GM21786 (cell line): Measurements from ENCODE around the gene TIAM1.

Experiments
- ATAC-seq: cut with Tn5 transposase; IDR thresholded peaks from one replicate; pipeline ENCODE4 v1.9.1; 2021; ENCODE audit not compliant: unreplicated experiment

TIAM1 gene

DNA sequence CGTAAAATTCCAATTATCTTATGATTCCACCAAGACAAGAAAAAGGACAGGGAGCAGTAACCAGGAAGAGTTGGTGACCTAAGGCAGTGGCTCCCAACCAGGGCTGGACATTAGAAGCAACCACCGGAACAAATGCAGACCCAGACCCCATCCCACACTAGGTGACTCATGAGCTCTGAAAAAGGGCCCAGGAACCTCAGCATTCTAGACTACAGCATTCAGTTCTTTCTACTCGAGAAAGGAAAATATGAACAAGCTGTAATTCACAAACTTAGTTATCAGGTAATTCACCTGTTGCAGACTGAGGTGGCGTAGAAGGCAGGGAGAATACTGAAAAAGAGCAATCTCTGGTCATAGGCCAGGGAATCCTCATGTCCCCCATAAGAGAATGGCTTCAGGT, 167.3 kb downstream of the TIAM1 start:
- no peak for ATAC-seq

DNA sequence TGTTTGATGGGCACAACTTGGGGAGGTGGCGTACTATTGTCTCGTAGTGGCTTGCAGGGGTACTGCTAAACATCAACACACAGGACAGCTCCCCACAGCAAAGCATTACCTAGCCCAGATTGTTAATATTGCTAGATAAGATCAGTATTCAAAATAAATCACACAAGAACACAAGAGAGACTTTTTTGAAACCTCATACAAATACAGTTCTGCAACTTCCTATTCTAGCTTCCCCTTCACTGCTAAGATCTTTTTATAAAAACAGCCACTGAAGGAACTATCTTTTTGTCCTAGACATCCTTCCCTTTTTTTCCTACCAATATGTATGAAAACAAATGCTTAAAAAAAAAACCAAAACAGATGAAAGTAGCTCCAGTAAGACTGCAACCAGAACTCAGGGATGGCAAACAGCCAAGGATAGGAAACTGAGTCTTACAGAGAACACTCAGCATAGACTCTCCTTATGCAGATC, 167.9 kb downstream of the TIAM1 start:
- no peak for ATAC-seq

DNA sequence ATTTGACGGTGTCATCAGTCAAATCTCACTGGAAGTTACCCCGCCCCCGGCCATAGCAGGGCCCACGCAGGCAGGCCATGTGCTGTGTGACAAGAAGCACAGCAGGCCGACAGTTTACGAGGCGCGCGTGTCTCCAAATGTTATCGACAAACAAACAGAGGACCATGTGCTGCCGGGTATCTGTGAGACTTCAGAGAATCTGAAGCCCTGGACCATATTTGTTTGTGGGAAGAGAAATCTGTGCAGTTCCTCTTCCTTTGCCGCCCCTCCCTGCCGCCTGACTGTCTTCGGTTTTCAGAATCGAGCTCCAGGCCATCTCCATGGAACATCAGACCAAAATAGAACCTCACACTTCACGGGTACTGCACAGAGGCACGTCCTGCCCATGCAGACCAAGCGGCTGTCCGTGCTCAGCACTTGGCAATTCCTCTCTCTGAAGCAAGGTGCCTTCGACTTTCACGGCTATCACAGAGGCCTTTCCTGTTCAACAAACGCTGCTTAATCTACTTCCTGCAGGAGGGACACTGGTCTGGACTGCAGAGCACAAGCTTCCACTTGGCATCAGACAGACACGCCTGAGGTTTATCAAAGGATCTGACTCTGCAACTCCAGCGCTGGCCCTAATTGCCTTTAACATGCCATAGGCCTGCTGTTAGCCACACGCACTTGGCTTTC, 170.0 kb downstream of the TIAM1 start:
- no peak for ATAC-seq

DNA sequence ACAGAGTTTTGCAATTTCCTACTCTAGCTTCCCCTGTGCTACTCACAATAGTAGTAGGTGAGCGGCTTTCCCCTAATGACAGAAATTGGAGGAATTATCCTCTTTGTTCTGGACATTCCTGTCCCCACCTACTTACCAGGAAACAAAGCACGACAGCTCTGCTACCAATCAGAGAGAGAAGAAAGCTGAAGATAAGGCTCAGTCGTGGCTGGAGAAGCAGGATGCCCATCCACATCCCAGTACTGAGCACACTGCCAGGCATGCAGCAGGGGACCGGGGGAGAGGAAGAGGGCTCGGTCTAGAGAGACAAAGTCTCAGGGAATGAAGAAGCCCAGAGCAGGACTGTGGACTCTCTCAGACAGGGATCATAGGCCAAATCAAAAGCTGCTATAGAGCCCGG, 171.7 kb downstream of the TIAM1 start:
- no peak for ATAC-seq

DNA sequence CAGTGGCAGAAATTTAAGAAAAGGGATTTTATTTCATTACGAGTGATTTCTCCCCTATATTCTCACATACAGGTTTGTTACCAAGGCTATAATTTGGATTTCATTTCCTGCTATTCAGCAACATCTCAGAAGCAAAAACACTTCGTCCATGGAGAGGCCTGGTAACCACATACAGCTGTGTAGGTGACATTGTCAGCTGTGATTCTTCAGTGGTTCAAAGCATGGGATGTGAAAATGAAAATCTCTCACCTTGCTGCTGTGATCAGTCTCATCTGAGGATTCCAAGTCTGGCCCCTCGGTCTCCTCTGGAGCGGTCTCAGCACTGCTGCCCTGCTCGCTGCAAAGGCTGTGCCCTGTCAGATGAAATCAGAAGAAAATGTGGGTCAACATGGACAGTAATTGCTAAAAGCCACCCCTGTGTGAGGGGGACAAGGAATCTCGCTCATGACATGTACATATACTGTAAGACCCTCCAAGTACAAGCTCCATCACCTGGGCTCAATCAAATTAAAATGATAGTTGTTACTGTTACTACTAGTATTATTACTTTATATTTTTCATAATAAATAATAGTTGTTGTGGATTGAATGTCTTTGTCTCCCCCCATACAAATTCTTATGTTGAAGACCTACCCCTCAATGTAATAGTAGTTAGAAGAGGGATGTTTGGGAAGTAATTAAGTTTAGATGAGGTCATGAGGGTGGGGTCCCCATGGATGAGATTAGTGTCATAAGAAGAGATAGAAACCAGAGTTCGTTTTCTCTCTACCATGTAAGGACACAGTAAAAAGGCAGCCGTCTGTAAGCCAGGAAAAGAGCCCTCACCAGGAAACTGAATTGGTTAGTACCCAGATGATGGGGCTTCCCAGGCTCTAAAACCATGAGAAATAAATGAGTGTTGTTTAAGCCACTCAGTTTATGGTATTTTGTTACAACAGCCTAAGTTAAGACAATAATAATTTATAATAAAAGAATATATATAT, 179.1 kb downstream of the TIAM1 start:
- ATAC-seq, result no peak

DNA sequence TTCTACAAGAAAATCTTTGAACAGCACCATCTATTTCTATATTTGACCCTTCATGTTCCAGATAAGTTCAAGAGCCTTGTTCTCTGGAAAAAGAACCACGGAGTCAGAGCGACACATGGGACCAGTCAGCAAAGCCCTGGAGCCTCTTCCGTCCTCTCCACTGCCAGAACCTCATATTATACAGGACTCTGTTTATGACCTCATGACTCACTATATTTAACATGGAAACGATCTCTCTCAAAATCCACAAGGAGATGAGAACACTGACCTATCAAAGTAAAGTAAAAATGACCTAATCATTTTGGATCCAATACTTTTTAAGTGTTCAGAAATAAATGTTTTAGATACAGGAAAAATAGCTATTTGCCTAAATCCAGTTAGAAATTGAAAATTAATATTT, 181.2 kb downstream of the TIAM1 start:
- ATAC-seq, result no peak

DNA sequence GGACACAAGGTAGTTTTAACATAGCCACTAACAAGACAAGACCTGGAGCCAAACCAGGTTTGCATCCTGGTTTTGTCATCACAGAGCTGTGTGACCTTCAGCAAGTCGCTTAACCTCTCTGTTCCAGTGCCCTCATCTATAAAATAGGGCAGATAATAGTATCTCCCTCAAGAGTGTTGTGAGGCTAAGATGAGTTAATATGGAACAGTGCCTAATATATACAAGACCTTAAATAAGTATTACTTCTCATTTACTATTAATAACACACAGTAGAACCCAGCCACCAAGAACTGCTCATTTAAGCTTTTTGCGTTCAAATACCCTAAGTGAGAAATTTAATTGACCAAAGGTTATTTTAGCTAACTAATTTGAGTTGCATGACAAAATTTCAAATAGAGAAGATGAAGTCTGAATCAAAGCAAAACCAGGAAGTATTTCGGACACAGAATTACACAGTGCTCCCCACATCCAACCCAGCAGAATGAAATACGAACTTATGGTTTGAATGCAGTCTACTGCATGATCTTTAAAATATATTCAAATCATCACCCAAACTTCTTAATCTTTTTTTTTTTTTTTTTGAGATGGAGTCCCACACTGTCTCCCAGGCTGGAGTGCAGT, 181.9 kb downstream of the TIAM1 start:
- ATAC-seq, result no peak

DNA sequence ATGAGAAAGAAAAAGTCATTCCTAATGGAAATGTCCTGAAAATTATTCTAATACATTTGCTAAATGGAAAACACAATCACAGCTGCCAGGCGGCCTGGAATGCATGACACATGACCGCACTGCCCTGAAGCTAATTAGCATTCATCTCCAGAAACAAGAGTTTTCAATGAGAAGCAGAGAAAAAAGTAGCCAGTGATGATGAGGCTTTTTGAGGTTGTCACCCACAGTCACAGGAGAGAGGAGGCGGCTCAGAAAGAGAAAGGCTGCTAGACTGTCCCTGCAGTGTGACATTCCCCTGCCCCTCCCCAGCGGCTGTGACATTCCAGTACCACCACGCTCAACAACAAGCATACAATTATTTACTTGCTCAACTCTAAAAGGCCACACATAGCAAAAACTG, 182.9 kb downstream of the TIAM1 start:
- no peak for ATAC-seq

DNA sequence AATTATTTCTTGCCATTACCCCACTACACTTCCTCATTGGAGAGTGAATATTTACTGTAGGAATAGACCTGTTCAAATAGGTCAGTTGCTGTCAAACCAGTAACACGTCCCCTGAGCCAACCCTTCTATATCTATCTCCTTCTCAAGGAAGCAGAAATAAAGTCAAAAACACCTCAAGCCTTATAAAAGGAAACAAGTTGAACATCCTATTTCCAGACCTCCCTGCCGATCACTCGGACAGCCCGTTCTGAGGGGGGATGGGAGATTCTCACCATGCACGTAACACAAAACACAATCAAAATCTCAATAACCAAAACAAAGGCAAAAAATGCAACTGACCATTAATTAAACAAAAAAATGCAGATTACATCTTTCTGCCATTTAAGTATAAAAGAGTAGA, 184.3 kb downstream of the TIAM1 start:
- no peak for ATAC-seq

DNA sequence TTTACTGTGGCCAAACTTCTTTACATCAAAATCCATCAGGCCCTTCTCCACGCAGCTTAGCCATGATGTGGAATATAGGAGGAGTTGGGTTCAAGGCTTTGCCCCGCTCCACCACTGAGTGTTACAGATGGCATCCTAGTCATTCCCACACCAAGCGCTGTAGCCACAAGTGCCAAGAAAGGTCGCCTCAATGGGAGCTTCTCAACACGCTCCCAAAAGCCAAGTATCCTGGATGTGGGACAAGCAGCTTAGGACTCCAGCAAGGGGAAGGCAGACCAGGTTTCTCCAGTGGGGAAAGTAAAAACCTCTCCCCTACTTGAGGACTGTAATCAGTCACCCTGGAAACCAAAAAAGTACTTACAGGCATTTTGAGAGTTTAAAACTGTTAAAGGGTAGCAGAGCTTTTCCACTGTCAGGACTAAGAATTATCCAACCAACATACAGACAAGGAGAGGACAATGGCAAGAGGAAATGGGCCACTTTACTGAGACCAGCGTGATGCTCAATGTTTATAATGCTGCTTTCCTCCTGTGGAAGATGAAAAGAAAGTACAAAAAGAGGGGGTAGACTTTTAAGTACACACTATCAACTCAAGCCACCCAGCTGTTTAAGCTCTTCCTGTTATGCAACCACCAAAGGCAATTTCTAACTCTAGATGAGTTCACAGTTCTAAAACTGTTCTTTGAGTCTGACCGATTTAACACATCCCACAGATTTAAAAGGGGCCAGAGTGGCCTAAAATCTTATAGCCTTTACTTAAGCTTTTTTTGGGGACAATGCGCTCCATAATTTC, 185.1 kb downstream of the TIAM1 start:
- no peak for ATAC-seq

DNA sequence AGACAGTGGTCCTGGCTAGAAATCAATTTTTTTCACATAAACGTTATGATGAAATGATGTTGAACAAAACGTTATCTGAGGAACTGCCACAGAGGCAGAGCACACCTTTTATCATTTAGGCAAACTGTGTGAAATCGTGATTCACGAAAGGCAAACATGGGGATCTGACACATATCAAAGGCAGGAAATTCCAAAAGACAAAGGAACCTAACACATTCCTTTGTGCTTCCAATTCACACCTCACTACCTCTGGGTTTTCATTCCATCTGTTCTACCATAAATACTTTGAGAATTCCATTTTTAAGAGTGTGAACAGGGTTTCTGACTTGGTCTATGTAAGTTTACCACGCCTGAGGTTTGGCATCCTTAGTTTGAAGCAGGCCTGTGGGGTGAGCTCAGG, 186.3 kb downstream of the TIAM1 start:
- no peak for ATAC-seq

DNA sequence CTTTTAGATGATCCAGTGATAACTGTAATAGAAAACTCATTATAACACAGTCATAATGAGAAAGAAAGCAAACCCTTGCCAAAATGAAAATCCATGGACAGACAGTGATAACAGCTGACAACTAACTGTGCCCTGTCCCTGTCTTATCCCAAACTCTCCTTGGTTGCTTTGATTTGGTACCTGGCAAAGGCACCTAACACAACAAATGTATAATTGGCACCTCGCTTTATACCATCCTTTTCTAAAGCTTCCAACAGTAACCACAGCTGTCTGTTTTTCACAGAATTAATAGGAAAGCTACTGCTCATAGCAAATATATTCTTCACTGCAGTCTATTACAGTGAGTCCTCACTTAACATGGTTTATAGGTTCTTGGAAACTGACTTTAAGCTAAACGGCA, 187.4 kb downstream of the TIAM1 start:
- ATAC-seq, result no peak

DNA sequence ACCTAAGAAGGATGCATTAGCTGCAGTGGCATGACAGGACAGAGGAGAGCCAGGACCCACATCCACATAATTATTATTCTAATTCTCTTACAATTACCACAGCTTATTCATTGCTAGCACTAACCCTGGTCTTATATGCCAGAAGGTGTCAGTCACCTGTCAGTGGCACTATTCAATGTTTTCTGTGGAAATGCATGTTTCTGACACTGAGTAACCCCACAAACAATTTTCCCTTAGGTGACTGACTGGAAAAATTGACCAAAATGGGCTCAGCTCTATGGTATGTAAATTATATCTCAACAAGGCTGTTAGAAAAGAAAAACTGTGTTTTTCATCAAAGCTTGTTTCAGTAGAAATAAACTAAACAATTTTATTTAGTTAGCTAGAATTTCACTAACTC, 187.9 kb downstream of the TIAM1 start:
- ATAC-seq, result no peak

DNA sequence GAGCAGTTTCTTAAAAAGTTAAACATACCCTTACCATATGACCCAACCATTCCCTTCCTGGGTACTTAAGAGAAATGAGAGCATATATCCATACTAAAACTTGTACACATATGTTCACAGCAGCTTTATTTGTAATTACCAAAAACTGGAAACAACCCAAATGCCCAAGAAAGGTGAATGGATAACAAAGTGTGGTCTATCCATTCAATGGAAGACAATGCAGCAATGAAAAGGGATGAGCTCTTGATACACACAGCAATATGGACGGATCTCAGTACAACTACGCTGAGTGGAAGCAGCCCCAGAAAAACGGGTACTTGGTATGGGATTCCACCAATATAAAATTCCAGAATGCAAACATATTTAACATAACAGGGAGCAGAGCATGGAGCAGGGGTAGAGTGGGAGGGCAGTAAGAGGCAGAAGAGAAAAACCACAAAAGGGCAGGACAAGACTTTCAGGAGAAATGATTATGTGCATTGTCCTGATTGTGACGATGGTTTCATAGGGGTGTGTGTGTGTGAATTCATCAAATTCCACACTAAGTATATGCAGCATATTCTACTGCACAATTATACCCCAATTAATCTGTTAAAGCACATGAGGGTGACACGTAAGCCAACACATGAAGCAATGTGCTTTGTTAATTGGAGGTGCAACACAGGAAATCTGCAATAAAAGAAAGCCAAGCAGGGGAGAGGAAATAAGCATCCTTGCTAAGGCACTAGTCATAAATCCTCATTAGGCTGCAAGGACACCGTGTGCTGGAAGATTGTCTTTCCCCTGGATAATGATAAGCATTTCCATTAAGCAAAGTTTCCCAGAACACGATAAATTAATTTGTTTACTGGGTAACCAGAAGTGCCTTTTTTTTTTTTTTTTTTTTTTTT, 192.7 kb downstream of the TIAM1 start:
- no peak for ATAC-seq

DNA sequence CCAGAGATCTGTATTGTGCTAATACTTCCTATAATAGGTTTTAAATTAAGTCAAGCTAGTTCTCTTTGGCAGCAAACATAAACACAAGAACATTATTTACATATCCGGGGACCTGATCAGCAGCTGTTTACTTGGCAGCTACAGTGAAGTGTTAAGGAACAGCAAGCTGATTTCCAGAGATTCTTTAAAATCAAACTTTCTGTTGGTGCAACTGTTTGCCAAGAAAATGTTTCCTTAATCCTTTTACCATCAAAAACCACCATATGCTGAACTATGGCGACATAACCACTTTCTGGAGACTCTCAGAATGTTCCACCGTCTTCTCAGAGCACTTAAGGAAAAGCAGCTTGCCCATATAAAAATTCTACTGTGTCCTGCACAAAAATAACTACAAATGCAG, 198.8 kb downstream of the TIAM1 start:
- no peak for ATAC-seq

DNA sequence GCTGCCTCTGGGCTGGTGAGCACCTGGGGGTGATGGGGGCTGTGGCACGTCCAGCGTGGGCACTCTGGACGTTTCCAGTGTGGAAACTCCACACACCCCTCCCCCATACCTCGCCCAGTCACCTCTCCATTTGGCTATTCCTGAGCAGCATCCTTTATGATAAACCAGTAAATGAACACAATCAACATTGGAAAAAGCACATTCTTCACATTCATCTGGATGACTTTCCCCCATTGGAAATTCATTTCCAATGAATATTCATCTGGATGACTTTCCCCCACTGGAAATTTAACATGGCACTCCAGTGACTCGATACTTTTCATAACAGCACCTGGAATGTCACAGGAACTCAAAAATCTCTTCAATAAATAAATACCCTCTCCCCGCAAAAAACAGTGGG, 201.0 kb downstream of the TIAM1 start:
- ATAC-seq, result no peak

DNA sequence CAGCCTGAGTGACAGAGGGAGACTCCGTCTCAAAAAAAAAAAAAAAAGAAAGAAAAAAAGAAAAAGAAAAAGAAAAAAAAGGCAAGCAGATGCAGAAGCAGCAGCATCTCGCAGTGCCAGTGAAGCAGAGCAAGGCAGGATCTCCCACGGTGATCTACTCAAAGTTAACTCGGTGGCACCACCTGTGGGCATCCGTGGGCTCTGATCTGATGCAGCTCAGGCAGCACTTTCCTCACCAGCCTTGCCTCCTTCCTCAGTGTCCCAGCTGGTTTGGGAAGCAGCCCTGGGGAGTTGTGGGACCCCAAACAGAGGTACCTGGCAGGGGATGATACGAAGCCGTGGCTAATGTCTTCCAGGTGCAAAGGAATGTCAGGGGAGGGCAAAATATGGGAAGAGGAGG, 201.5 kb downstream of the TIAM1 start:
- no peak for ATAC-seq

DNA sequence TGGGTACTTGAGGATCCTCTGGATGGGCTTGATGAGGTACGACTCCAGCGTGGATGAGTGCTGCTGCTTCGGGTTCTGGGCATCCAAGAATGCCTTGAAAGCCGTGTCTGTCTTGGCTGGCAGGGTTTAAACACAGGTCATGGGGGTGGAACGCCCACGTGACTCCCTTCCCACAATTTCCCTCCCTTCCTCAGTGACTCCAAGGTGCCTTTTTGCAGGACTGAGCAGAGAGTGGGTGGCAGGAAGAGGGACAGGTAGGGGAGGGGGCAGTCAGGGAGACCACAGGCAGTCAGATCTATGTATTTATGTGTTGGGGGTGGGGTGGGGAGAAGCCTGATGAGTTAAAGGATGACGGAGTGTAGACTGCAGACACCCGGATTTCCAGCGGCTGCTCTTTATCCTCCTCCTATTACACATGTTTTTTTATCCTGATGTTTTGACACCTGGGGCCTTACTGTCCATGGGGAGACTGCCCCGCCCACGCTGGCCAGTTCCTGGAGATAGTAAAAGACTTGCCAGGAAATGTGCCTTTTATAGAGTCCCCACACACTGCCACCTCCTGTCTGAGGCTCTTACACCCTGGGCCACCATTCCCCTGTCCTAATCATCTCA, 202.6 kb downstream of the TIAM1 start:
- ATAC-seq, result no peak

DNA sequence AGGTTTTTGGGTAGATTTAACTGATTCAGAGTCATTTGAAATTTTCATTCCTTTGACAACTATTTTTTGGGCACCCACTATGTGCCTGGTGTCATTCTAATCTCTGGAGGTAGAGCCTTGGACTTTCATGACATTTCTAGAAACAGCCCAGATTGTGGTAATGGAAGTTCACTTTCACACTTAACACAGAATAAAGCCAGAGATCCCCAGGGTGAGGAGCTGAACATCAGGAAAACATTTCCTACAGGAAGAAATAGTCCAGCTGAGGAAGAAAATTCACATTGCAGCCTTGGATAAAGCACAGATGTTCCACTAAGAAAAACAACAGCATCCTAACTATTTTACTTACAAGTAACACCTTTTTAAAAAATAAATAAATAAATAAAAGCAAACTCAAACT, 203.4 kb downstream of the TIAM1 start:
- no peak for ATAC-seq

DNA sequence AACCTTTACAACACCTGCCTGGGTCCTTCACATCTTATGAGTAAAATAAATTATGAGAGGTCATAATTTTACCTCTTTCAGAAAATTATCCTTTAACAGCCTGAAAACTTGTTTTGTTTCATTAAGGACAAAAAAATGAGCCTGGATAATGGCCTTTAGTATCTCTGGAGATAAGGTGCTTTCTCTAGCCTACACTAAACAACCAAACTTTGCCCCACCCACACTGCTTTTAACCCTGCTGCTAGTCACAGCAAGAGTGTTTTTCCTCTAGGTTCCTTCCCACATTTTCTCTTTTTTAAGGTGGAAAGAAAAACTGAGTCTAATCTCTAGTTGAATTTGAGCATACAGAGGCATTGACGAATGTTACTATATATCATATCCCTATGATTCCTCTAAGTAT, 204.0 kb downstream of the TIAM1 start:
- no peak for ATAC-seq
